K562 (cell line): Measurements from ENCODE around the gene MAPK1IP1L. TPM values are rescaled to one million over a fixed set of nuclear protein-coding genes. Genes with fewer than 3 reads are reported as not detected.

Experiments used
- ATAC-seq: fragments of 200-7000 bp; cut with Tn5 transposase; 3 replicates; pipeline ENCODE4 v1.9.1; 2020; ENCODE audit warnings: moderate library complexity
- BruUV-seq: library from RNA; stranded (reverse); fragments of 400-500 nt; replicated peaks from 2 replicates; lab custom pipeline; 2021; lab: Mats Ljungman, UMichigan
- CTCF ChIA-PET: fragments of 300-600 bp; formaldehyde crosslinking; extraction: SDS; loops from one replicate; lab custom pipeline; 2021; ENCODE audit warnings: low intra/inter-chr PET ratio; lab: Yijun Ruan, JAX
- POLR2A ChIA-PET: fragments of 300-600, 350-650 bp; sonication (Branson Sonifier 250); formaldehyde crosslinking; extraction: SDS; loops from one replicate; lab custom pipeline; 2021; ENCODE audit warnings: antibody characterized with exemption, inconsistent platforms; lab: Yijun Ruan, JAX
- DNase-seq, 4 experiments: peaks; one replicate each; pipeline versions ENCODE4 v3.0.0 to v3.0.0-alpha.2; 2011 to 2018; ENCODE audit warnings: low spot score in 3 of 4, mixed read lengths in 3 of 4; ENCODE audit errors: extremely low read depth in 1 of 4
- FAIRE-seq: peaks from 2 replicates; lab custom pipeline; 2011; peaks lifted over from hg19 to GRCh38; lab: Jason Lieb, UNC
- H2AFZ ChIP-seq: 2 replicates; pipeline ENCODE4 v1.6.0; 2011; ENCODE audit warnings: low read depth, low read length, control low read depth, inconsistent platforms
- H3K27ac ChIP-seq: fragments of 200-600 bp; 3 replicates; pipeline ENCODE4 v1.8.0; 2011; ENCODE audit warnings: low read depth, mild to moderate bottlenecking, control low read depth, inconsistent platforms, low read length, moderate library complexity, mixed read lengths; ENCODE audit errors: extremely low read depth
- H3K27me3 ChIP-seq, 2 experiments: fragments of 300-600 bp in 1 of 2; 2 replicates in 1 of 2; 3 replicates in 1 of 2; pipeline versions ENCODE4 v1.6.0 to v1.8.0; 2011; ENCODE audit warnings: inconsistent platforms in 2 of 2, low read length in 2 of 2, mild to moderate bottlenecking in 1 of 2, mixed read lengths in 1 of 2, moderate library complexity in 1 of 2; ENCODE audit not compliant: control insufficient read depth in 2 of 2, insufficient read depth in 2 of 2
- H3K36me3 ChIP-seq: fragments of 300-600 bp; 3 replicates; pipeline ENCODE4 v1.8.0; 2011; ENCODE audit warnings: mild to moderate bottlenecking, low read length, inconsistent platforms; ENCODE audit not compliant: control insufficient read depth, insufficient read depth
- H3K4me1 ChIP-seq, 2 experiments: fragments of 200-600 bp in 1 of 2; replicated peaks in 1 of 2; 2 replicates in 1 of 2; 3 replicates in 1 of 2; pipeline versions ENCODE4 v1.5.1 to v1.8.0; 2011; ENCODE audit warnings: inconsistent platforms in 2 of 2, low read length in 2 of 2, mild to moderate bottlenecking in 1 of 2, mixed read lengths in 1 of 2, moderate library complexity in 1 of 2; ENCODE audit not compliant: control insufficient read depth in 2 of 2, insufficient read depth in 2 of 2
- H3K4me2 ChIP-seq: 2 replicates; pipeline ENCODE4 v1.6.1; 2011; ENCODE audit warnings: low read length, control low read depth, inconsistent platforms, mixed read lengths; ENCODE audit not compliant: insufficient read depth
- H3K4me3 ChIP-seq: fragments of 200-600 bp; sonication (generic), shearing (Covaris generic); 2 replicates; pipeline ENCODE4 v1.5.1; 2016; ENCODE audit warnings: control low read depth, inconsistent platforms
- H3K79me2 ChIP-seq: fragments of 200-600 bp; 3 replicates; pipeline ENCODE4 v1.8.0; 2011; ENCODE audit warnings: low read length, inconsistent platforms; ENCODE audit not compliant: control insufficient read depth, insufficient read depth
- H3K9ac ChIP-seq, 2 experiments: 2 replicates each; pipeline versions ENCODE4 v1.6.0 to v1.6.1; 2011; ENCODE audit warnings: low read depth in 2 of 2, low read length in 2 of 2, control low read depth in 1 of 2, inconsistent platforms in 1 of 2, mild to moderate bottlenecking in 1 of 2, mixed read lengths in 1 of 2; ENCODE audit not compliant: insufficient read depth in 1 of 2
- H3K9me1 ChIP-seq: one replicate; pipeline ENCODE4 v1.6.0; 2011; ENCODE audit warnings: inconsistent platforms, mild to moderate bottlenecking, low read length, moderate library complexity; ENCODE audit not compliant: control insufficient read depth, insufficient read depth
- H3K9me3 ChIP-seq: replicated peaks from 2 replicates; pipeline ENCODE4 v1.5.1; 2011; ENCODE audit warnings: low read depth, low read length, inconsistent platforms; ENCODE audit not compliant: control insufficient read depth, insufficient read depth
- H4K20me1 ChIP-seq: replicated peaks from 2 replicates; pipeline ENCODE4 v1.6.1; 2011; ENCODE audit warnings: low read length, inconsistent platforms, mixed read lengths; ENCODE audit not compliant: control insufficient read depth, insufficient read depth
- BHLHE40 ChIP-seq: IDR thresholded peaks from 2 replicates; pipeline ENCODE4 v1.6.1; 2011; ENCODE audit warnings: low read length, improper control_type of control experiment
- CREB3 ChIP-seq: fragments of 450-650 bp; conservative IDR thresholded peaks from 2 replicates; pipeline ENCODE4 v1.6.1; 2016; ENCODE audit warnings: missing genetic modification characterization, low read depth, mild to moderate bottlenecking, missing compliant biosample characterization, moderate library complexity
- ELF1 ChIP-seq: fragments of 200-800 bp; sonication (Bioruptor generic); IDR thresholded peaks from 2 replicates; pipeline ENCODE4 v1.6.1; 2016; ENCODE audit warnings: missing genetic modification characterization, missing compliant biosample characterization
- ERF ChIP-seq: fragments of 450-650 bp; formaldehyde crosslinking; IDR thresholded peaks from 2 replicates; pipeline ENCODE4 v1.4.0; 2020; ENCODE audit warnings: mild to moderate bottlenecking, mixed read lengths
- HNRNPUL1 ChIP-seq: fragments of 200-400 bp; formaldehyde crosslinking; IDR thresholded peaks from 2 replicates; pipeline ENCODE4 v1.6.1; 2017; ENCODE audit warnings: low read length
- KHSRP ChIP-seq: fragments of 450-650 bp; IDR thresholded peaks from 2 replicates; pipeline ENCODE4 v1.6.1; 2017
- PHF8 ChIP-seq: fragments of 200-600 bp; sonication (generic); IDR thresholded peaks from 2 replicates; pipeline ENCODE4 v1.6.1; 2012; ENCODE audit warnings: mixed run types, mild to moderate bottlenecking, inconsistent platforms, low read length, moderate library complexity, borderline replicate concordance
- PTTG1 ChIP-seq: fragments of 450-650 bp; IDR thresholded peaks from 2 replicates; pipeline ENCODE4 v1.6.1; 2016; ENCODE audit warnings: low read depth, mild to moderate bottlenecking, missing genetic modification characterization, missing compliant biosample characterization
- RBM15 ChIP-seq: fragments of 200-400 bp; formaldehyde crosslinking; IDR thresholded peaks from 2 replicates; pipeline ENCODE4 v1.6.1; 2018; ENCODE audit warnings: mild to moderate bottlenecking, low read length, moderate library complexity; ENCODE audit not compliant: insufficient read depth
- RCOR1 ChIP-seq, 2 experiments: IDR thresholded peaks; 2 replicates each; pipeline ENCODE4 v1.6.1; 2012; ENCODE audit warnings: low read depth in 2 of 2, low read length in 2 of 2, borderline replicate concordance in 1 of 2, improper control_type of control experiment in 1 of 2
- TAF7 ChIP-seq: fragments of 450-650 bp; IDR thresholded peaks from 2 replicates; pipeline ENCODE4 v1.6.1; 2016; ENCODE audit warnings: missing genetic modification characterization, missing compliant biosample characterization
- YY1 ChIP-seq, 3 experiments: IDR thresholded peaks; 2 replicates each; pipeline ENCODE4 v1.6.1; 2011; ENCODE audit warnings: low read length in 2 of 3, mild to moderate bottlenecking in 2 of 3, moderate library complexity in 2 of 3, borderline replicate concordance in 1 of 3, control low read depth in 1 of 3, low read depth in 1 of 3; ENCODE audit not compliant: insufficient read depth in 3 of 3, insufficient replicate concordance in 2 of 3, control insufficient read depth in 1 of 3, insufficient read length in 1 of 3; ENCODE audit errors: extremely low read depth in 1 of 3
- ZNF124 ChIP-seq: sonication (generic); formaldehyde crosslinking; IDR thresholded peaks from 2 replicates; pipeline ENCODE4 v1.8.1; 2022; ENCODE audit warnings: missing genetic modification reagents
- WGBS: fragments of 100-300 bp; shearing (Covaris generic); methylation state at CpG from one replicate; pipeline ENCODE4 v1.1.6; 2016; ENCODE audit warnings: low coverage, mixed read lengths; ENCODE audit not compliant: insufficient coverage; ENCODE audit errors: missing lambda C conversion rate; 5-methylcytosine and 5-hydroxymethylcytosine counted together
- in situ Hi-C: fragments of 300-500 bp; cut with MboI; formaldehyde crosslinking; loops from 4 replicates; pipeline ENCODE4 v1.15.0; 2018; ENCODE audit warnings: inconsistent platforms, mixed read lengths
- intact Hi-C: fragments of 100-400 bp; cut with micrococcal nuclease; formaldehyde crosslinking; loops from 2 replicates; pipeline ENCODE4 v1.14.2; 2022
- polyA plus RNA-seq, 8 experiments: library from polyadenylated mRNA; depleted of rRNA in 4 of 8; stranded (reverse) in 5 of 8; unstranded in 3 of 8; fragments of >200 nt; fragmentation: Nextera tagmentation in 2 of 8; fragmentation: Illumina TruSeq in 1 of 8; extraction: Ambion mirVana in 2 of 8; extraction: Trizol in 1 of 8; gene quantifications; 2 replicates each; pipeline versions ENCODE4 v1.2.1 to v1.2.3, GENCODE V29; 2011 to 2014; ENCODE audit warnings: inconsistent platforms in 1 of 8, missing spikeins in 1 of 8
- total RNA-seq, 7 experiments: library from RNA; depleted of rRNA in 6 of 7; stranded (reverse); fragments of >200 nt in 6 of 7; fragmentation: Illumina TruSeq in 2 of 7; extraction: Trizol in 2 of 7; gene quantifications; 2 replicates each; pipeline versions ENCODE4 v1.2.1 to v1.2.3, GENCODE V29; 2011 to 2021; ENCODE audit warnings: low replicate concordance in 1 of 7
- TF ChIP-seq, protein P1 (sequence below): fragments of 450-650 bp; IDR thresholded peaks from 2 replicates; pipeline ENCODE4 v1.6.1; 2016; ENCODE audit warnings: antibody characterized with exemption

MAPK1IP1L gene
- total and polyA plus RNA-seq, 9 of the 15 experiments (the other 6 are each of a cell fraction or from before 2014, with no cell fraction given) = 32.7 to 99.4 (median 49.8) TPM

DNA sequence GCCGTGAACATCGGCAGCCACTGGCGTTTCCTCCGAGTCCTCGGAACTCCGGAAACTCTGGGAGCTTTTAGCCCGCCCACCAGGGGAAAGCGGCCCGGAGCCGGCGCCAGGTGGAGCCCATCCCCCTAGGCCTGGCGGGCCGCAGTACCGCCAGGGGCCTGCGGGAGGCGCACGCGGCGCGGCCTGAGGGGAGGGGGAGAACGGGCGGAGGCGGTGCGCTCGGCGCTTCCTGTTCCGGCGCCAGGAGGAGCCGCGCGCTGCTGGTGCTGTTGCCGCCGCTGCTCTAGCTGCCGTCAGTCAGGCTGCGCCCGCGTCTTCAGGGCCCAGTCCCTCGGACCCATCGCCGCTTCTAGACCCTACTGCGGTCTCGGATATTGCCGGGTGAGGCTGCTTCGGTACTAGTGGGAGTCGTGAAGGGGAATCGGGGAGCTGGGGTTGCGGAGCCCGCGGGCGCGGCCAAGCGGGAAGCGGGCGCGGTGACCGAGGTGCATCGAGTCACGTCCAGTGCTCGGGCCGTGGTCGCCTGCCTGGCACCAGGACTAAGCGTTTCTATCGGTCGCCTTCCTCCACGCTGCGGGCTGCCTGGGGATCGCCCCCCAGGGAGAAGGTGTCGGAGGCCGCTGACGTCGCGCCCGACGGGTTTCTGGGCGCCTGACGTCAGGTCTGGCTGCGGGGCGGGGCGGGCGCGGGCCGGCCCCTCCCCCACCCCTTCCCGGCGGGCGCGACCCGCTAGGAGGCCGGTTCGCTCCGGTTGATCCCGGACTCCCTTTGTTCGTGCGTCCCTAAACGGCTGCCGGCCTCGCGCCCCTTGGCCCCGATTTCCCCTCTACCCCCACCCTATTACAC is at the start of gene MAPK1IP1L (continued):
- 0 out of 2 replicates have a peak, but pooled peaks have one; percentile 56 for TF ChIP-seq ERF (CRISPR knock-in tag)
- TF ChIP-seq, protein P1, sequence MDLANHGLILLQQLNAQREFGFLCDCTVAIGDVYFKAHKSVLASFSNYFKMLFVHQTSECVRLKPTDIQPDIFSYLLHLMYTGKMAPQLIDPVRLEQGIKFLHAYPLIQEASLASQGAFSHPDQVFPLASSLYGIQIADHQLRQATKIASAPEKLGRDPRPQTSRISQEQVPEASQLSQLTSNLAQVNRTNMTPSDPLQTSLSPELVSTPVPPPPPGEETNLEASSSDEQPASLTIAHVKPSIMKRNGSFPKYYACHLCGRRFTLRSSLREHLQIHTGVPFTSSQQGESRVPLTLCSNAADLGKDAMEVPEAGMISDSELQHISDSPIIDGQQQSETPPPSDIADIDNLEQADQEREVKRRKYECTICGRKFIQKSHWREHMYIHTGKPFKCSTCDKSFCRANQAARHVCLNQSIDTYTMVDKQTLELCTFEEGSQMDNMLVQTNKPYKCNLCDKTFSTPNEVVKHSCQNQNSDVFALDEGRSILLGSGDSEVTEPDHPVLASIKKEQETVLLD = no peak
- TF ChIP-seq YY1 (IDR thresholded peaks at IDR 0.05; ENCODE audit: borderline replicate concordance in 1 of 3, control insufficient read depth in 1 of 3, extremely low read depth in 1 of 3, insufficient read depth in 3 of 3, insufficient read length in 1 of 3, insufficient replicate concordance in 2 of 3, low read depth in 1 of 3, low read length in 2 of 3) = peak in 2 of 3 experiments; percentile 53 to 58
- no peak for TF ChIP-seq KHSRP

DNA sequence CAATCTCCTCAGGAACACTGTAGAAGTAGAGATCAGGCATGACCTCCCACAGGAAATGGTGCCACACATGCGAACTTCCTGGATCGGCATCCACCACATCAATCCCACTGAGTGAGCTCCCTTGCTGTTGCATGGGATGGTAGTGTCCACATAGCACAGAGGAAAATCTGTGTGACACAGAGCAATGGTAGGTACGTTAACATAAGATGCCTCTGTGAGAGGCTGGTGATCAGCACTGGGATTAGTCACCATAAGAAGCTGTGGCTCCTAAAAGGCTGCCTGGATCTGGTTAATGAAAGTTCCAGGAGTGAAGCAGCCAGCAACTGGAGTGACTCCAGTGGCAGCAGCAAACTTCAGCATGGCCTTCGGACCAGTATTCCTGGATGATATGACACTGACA is 46.4 kb upstream of the MAPK1IP1L start:
- H3K27me3 ChIP-seq = no peaks in the 10 kb centered on the region
- no peaks in the 10 kb centered on the region for H3K79me2 ChIP-seq
- no peak overlapping the region for H3K9ac ChIP-seq
- H3K4me2 ChIP-seq = no peak overlapping the region
- 95% methylated on average over 4 of the region's 4 CpGs for WGBS
- in situ Hi-C loops = no loop called here
- CTCF ChIA-PET = no interaction called here
- H3K9me1 ChIP-seq = no peaks in the 10 kb centered on the region
- no peak overlapping the region for H3K27ac ChIP-seq
- no peak overlapping the region for H2AFZ ChIP-seq
- DNase-seq = no peak
- BruUV-seq = no TSS peak
- POLR2A ChIA-PET = interaction anchor here (0.5 to 1.4 kb wide), 6 partner anchors 9 to 59 kb away, joined by 3 to 4 read pairs (median 3); partner anchors contain the start of genes MAPK1IP1L and WDHD1
- ATAC-seq = no peak
- no peak for FAIRE-seq
- peaks cover 69% of the 10 kb centered on the region for H3K36me3 ChIP-seq
- H4K20me1 ChIP-seq = no peaks in the 10 kb centered on the region
- intact Hi-C loops = no loop called here
- no peaks in the 10 kb centered on the region for H3K9me3 ChIP-seq
- no peaks in the 10 kb centered on the region for H3K4me1 ChIP-seq
- H3K4me3 ChIP-seq = no peak overlapping the region
- TF ChIP-seq YY1 (IDR thresholded peaks at IDR 0.05; ENCODE audit: borderline replicate concordance in 1 of 3, control insufficient read depth in 1 of 3, extremely low read depth in 1 of 3, insufficient read depth in 3 of 3, insufficient read length in 1 of 3, insufficient replicate concordance in 2 of 3, low read depth in 1 of 3, low read length in 2 of 3) = no peak
- no peak for TF ChIP-seq TAF7 (tag)
- TF ChIP-seq CREB3 (tag) = no peak
- no peak for TF ChIP-seq PTTG1 (tag)
- no peak for TF ChIP-seq ELF1 (tag)
- TF ChIP-seq BHLHE40 = no peak
- TF ChIP-seq ZNF124 = no peak
- no peak for TF ChIP-seq PHF8
- no peak for TF ChIP-seq HNRNPUL1
- TF ChIP-seq RBM15 = no peak
- no peak for TF ChIP-seq RCOR1 (IDR thresholded peaks at IDR 0.05; ENCODE audit: borderline replicate concordance in 1 of 2, low read depth in 2 of 2, low read length in 2 of 2)
